ENCODE data around the gene RPS6KA2.

Gene RPS6KA2

DNA sequence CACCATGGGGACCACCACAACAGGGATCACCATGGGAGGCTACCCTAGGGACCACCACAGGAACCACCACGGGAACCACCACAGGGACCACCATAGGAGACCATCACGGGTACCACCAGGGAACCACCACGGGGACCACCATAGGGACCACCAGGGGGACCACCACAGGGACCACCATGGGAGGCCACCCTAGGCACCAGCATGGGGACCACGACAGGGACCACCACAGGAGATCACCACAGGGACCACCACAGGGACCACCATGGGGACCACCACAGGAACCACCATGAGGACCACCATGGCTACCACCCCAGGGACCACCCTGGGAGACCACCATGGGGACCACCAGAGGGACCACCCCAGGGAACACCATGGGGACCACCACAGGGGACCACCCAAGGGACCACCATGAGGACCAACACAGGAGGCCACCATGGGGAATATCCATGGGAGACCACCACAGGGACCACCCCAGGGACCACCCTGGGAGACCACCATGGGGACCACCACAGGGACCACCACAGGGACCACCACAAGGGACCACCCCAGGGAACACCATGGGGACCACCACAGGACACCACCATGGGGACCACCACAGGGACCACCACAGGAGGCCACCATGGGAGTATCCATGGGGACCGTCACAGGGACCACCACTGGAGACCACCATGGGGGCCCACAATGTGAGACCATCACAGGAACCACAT, 176.7 kb downstream of the RPS6KA2 start:
- no peak for FAIRE-seq

DNA sequence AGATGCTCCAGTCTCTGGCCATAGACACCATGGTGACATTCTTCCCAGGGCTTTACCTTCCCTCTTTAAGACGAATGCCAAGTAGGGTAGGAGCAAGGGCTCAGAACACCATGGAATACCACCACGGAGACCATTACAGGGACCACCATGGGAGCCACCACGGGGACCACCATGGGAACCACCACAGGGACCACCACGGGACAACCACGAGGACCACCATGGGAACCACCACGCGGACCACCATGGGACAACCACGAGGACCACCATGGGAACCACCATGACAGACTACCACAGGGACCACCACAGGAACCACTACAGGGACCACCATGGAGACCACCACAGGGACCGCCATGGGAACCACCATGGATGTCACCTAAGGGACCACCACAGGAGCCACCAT, 177.4 kb downstream of the RPS6KA2 start:
- FAIRE-seq: no peak
- TF ChIP-seq POLR2A (IDR thresholded peaks at IDR 0.05; ENCODE audit: low read depth, low read length): no peak
- no peak for DNase-seq (ENCODE audit: insufficient read length, low spot score)

More for the DNA sequence above, 176.7 kb downstream of the RPS6KA2 start:
- no peak for DNase-seq (ENCODE audit: insufficient read length, low spot score)
- no peak for TF ChIP-seq POLR2A (IDR thresholded peaks at IDR 0.05; ENCODE audit: low read depth, low read length)

DNA sequence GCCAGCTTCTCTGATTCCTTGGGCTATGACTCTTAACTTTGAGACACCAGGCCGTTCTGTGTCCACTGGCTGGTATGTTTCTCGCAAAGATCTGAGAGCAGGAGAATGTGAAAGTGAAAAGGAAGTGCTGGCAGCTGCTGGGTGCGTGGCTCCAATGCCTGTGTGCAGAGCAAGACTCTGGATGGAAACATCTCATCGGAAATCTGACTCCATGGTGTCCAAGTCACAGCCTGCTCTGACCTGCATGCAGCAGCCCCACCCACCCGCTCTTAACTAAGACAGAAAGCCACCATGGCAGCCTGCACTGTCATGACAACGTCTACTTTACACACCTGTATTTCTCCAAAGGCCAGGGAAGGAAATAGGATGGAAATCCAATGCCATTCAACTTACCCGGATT, 178.0 kb downstream of the RPS6KA2 start:
- no peak for TF ChIP-seq POLR2A (IDR thresholded peaks at IDR 0.05; ENCODE audit: low read depth, low read length)
- DNase-seq (ENCODE audit: insufficient read length, low spot score) (no peak), FAIRE-seq (no peak)

DNA sequence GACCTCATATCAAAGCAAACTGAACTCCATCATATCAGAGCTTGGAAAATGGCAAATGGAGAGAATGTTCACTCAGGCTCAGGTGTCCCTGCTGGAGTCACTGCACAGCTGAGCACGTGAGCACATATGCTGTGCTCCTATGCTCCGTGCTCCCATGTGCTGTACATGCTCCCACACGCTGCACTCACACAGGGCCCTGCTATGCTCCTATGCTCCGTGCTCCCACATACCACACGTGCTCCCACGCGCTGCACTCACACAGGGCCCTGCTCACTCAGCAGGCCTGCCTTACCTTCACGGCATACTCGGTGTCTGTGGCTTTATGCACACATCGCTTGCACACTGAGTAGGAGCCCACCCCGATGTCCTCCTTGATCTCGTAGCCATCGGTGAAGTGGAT, 178.6 kb downstream of the RPS6KA2 start:
- no peak for TF ChIP-seq POLR2A (IDR thresholded peaks at IDR 0.05; ENCODE audit: low read depth, low read length)
- FAIRE-seq (no peak), DNase-seq (ENCODE audit: insufficient read length, low spot score) (no peak)

DNA sequence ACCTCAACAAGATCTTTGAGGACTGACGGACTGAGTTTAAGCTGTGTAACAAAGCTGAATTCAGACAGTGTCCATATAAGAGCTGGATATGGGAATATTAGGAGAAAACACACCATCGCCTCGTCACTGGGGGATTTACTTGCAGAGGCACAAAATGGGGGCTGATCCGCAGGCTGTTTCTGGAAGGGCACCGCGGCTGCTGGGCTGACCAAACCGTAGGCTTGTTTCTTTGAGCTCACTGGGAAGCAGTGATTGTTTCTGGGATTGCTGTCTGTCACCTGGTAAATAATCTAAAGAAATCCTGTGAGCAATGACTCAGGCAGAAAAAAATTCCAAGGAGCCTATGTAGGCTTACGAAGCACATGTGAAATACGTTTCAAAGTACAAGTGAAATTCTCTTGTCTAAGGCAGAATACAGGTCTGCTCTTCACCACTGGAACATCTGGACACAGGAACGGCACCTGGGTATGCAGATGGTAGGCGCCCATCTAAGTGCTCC, 180.4 kb downstream of the RPS6KA2 start:
- FAIRE-seq: no peak
- no peak for DNase-seq (ENCODE audit: insufficient read length, low spot score)
- no peak for TF ChIP-seq POLR2A (IDR thresholded peaks at IDR 0.05; ENCODE audit: low read depth, low read length)

DNA sequence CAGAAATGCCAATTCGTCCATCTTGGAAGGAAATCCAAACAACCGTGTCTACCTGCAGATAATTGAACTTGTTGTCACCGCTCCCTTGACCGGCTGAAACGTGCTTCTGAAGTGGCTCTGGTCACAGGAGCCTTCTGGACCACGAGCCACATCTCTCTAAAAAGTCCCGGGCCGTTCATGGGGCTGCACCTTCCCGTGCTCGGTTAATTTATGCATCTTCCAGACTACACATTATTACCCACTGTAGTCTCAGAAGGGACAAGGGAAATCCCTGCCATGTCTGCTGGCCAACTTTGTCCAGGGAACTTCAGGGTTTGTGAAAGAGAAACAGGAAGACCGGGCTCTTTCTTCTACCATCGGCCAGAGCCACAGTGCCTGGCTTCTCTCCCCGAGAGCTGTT, 180.9 kb downstream of the RPS6KA2 start:
- DNase-seq (ENCODE audit: insufficient read length, low spot score) (no peak), FAIRE-seq (no peak)
- TF ChIP-seq POLR2A (IDR thresholded peaks at IDR 0.05; ENCODE audit: low read depth, low read length): no peak

DNA sequence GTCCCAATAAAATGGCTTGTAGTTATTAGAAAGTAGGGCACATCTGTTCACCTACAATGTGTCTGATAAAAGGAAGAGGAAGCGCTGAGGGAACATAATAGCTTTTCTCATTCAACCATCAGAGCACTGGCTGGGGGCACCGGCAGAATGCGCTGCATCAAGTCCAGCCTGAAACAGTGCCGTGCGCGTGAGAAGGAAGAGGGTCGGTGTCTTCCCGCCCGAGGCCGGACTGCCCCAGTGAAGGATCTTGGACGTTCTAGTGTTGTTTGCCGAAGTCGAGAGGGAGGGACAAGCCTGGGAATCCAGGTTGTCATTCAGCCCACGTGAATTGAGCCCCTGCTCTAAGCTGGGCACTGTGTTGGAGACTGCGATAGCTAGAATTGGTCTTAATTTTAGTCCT, 182.6 kb downstream of the RPS6KA2 start:
- FAIRE-seq (no peak), DNase-seq (ENCODE audit: insufficient read length, low spot score) (no peak)
- TF ChIP-seq POLR2A (IDR thresholded peaks at IDR 0.05; ENCODE audit: low read depth, low read length): no peak

DNA sequence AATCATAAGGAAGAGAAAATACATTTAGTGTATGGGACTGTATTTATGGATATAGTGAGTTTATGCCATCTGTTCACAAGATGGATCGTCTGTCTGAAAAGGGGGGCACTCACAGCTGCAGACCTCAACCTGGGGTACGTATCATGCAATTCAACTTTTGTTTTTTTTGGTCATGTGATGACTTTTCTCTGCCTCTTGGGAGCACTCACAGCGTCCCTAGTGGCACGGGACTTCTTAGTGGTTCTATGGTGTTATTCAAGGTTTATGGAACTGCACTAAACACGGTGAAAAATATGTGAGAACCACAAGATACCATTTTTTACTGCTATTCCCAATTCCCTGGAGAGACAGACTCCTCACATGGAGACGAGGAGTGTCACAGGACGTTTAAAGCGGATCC, 183.9 kb downstream of the RPS6KA2 start:
- no peak for TF ChIP-seq POLR2A (IDR thresholded peaks at IDR 0.05; ENCODE audit: low read depth, low read length)
- no peak for FAIRE-seq
- DNase-seq (ENCODE audit: insufficient read length, low spot score): no peak

DNA sequence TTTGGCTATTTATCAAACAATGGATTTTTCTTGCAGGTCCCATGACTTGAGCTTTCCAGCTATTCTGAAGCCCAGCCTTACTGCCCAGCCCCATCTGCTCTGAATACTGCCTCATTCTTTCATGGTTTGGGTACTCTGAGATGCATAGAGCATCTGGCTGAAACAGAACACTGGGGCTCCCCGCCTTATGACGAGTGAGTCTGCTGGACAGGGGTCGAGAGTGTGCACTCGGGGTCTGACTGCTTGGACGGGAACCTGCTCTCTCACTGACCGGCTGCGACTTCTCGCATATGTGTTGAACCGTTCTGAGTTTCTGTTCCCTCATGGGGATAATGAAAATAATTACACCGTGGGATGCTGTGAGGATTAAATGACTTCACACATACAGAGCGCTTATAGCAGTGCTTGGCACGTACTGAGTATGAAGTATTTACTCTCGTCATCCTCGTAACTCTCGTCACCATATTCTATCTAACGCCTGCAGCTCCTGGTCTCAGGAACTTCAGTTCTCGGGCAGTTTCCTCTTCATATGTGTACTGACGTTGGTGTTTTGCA, 184.8 kb downstream of the RPS6KA2 start:
- DNase-seq (ENCODE audit: insufficient read length, low spot score) (no peak), FAIRE-seq (no peak)
- no peak for TF ChIP-seq POLR2A (IDR thresholded peaks at IDR 0.05; ENCODE audit: low read depth, low read length)

DNA sequence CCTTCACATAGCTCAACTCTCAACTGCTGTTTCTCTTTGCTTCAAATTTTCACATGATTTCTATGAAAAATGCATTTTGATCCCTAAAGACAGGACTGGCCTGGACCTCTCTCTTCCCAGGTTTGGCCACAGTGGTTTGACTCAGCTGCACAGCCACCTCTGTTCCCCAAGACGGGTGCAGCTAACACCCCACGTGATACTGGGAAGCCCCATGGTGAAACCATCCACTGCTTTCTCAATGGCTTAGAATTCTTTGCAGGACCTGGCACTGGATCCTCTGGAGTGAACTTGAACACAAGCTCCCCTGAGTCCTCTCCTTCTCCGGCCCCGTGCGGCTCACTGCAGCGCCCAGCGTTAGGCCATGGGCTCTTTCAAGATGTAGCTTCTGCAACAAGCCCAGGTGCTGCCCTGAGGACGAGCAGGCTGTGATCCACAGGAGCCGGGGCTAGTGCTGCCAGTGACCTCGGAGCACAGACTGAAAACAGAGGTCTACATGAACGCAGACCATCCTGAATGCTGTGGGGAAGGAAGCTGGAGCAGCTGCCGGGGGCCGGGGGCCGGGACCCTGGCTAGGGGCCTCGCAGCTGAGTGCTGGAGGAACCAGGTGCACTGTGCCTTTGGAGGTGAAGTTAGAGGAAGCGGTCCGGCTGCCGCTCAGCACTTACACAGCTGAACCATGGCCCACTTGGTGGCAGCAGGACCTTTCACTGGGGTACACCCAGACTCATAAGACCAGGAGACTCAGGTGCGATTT, 185.5 kb downstream of the RPS6KA2 start:
- DNase-seq (ENCODE audit: insufficient read length, low spot score) (no peak), FAIRE-seq (no peak)
- no peak for TF ChIP-seq POLR2A (IDR thresholded peaks at IDR 0.05; ENCODE audit: low read depth, low read length)

DNA sequence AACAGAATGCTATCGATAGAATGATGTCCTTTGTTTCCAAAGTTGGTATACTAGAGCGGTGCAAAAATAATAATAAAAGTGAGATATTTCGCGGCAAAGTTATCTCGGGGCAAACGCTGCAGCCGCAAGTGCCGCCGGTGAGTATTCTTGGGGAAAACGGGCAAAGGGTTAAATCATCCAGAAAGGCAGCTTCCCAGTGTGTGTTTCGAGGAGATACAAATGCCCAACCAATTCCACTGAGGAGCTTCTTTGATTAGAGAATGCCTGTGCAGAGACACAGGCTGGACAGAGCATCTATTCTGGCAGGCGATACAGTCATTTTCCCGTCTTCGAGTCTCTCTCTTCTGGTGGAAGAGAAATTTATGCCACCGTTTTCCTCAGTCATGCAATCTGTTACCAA, 186.3 kb downstream of the RPS6KA2 start:
- FAIRE-seq (no peak), DNase-seq (ENCODE audit: insufficient read length, low spot score) (no peak)
- TF ChIP-seq POLR2A (IDR thresholded peaks at IDR 0.05; ENCODE audit: low read depth, low read length): no peak

DNA sequence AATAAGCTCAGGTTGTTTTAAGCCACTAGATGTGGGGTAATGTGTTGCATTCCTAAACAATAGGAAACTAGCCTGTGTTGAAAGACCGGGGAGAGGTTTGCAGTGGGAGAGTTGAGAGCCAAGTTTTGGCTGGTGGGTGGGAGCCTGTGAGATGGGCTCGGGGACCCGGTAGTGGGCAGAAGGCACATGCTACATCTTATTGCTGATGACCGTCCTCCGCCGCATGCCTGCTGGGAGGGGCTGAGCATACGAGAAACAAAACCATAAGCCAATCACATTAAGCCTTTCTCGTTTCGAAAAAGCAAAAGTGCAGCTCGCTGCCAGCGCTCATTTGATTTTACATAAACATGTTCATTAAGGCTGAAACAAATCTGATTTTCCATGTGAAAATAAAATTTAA, 186.9 kb downstream of the RPS6KA2 start:
- DNase-seq (ENCODE audit: insufficient read length, low spot score) (no peak), FAIRE-seq (no peak)
- no peak for TF ChIP-seq POLR2A (IDR thresholded peaks at IDR 0.05; ENCODE audit: low read depth, low read length)

DNA sequence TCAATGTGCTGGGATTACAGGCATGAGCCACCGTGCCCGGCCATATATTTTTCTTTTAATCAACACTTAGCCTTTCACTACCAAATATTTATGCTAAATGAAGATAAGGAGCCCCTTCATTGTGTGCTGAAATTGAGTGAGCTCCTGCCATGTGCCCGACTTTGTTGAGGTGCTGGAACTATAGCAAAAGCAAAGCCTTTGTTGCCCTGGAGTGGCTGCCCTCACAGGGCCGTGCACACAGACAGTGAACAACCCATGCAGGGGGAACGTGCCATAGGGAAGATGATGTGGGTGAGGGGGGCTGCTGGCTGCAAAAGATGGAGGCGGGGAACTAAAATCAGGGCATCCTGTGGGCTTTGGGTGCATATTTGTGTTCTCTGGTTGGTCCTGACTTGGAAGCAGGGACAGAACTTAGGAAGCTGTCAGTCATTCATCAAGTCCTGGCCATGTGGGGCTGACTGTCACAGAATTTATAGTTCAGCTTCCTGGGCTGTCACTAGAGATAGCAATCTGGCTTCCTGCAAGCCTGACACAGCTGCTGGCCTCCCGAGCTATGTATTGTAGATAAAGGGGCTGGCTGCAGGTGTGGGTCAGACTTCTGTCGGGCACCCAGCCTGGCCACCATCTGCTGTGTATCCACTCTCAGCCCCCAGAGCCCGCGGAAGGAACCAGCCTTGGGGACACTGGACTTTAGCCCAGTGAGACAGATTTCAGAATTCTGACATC, 187.5 kb downstream of the RPS6KA2 start:
- TF ChIP-seq POLR2A (IDR thresholded peaks at IDR 0.05; ENCODE audit: low read depth, low read length): no peak
- DNase-seq (ENCODE audit: insufficient read length, low spot score): no peak
- no peak for FAIRE-seq
